Colonic mucosa (tissue), 4 donors: Measurements from ENCODE around the gene EFNA1. TPM values are rescaled to one million over a fixed set of nuclear protein-coding genes. Genes with fewer than 3 reads are reported as not detected.

ENCODE experiments used
- DNase-seq: peaks from one replicate; pipeline ENCODE4 v3.0.0-alpha.2; 2020
- H3K27ac ChIP-seq: fragments of 200-600 bp; one replicate; pipeline ENCODE4 v1.8.0; 2021
- H3K27me3 ChIP-seq: fragments of 200-600 bp; one replicate; pipeline ENCODE4 v1.8.0; 2021
- H3K36me3 ChIP-seq: fragments of 200-600 bp; one replicate; pipeline ENCODE4 v1.8.0; 2021
- H3K4me1 ChIP-seq: fragments of 200-600 bp; one replicate; pipeline ENCODE4 v1.8.0; 2021; ENCODE audit warnings: mild to moderate bottlenecking
- H3K4me3 ChIP-seq: fragments of 200-600 bp; one replicate; pipeline ENCODE4 v1.8.0; 2021
- H3K9ac ChIP-seq, 2 donors: one replicate each; pipeline ENCODE4 v1.7.0; 2013; ENCODE audit warnings: control low read depth in 2 of 2, low read depth in 2 of 2, low read length in 2 of 2
- H3K9me3 ChIP-seq: fragments of 200-600 bp; one replicate; pipeline ENCODE4 v1.8.0; 2021
- intact Hi-C: fragments of 100-400 bp; cut with DNase I; formaldehyde crosslinking; loops from one replicate; pipeline ENCODE4 v1.14.1; 2022
- total RNA-seq, 2 donors: library from RNA; stranded (reverse); fragmentation: NEBNext Ultra II Directional in 1 of 2; extraction: Animal tissue kit (Norgen Biotek cat#: 25700) in 1 of 2; gene quantifications; one replicate each; pipeline ENCODE4 v1.2.1, GENCODE V29; 2021
- TF ChIP-seq, protein P1 (sequence below): fragments of 200-600 bp; IDR thresholded peaks from one replicate; pipeline ENCODE4 v1.8.0; 2022; ENCODE audit warnings: antibody characterized with exemption, mild to moderate bottlenecking
- donor health status: healthy.
- donor health status: DM: no; HTN: no; CAD: no.
- donor health status: DM: no; HTN: no; CAD: no.

EFNA1 gene
- total RNA-seq, 2 donors from 2014 or later = 61.3 to 125 TPM

DNA sequence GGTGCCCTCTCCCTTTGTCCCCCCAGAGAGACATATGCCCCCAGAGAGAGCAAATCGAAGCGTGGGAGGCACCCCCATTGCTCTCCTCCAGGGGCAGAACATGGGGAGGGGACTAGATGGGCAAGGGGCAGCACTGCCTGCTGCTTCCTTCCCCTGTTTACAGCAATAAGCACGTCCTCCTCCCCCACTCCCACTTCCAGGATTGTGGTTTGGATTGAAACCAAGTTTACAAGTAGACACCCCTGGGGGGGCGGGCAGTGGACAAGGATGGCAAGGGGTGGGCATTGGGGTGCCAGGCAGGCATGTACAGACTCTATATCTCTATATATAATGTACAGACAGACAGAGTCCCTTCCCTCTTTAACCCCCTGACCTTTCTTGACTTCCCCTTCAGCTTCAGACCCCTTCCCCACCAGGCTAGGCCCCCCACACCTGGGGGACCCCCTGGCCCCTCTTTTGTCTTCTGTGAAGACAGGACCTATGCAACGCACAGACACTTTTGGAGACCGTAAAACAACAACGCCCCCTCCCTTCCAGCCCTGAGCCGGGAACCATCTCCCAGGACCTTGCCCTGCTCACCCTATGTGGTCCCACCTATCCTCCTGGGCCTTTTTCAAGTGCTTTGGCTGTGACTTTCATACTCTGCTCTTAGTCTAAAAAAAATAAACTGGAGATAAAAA, 40.7 kb upstream of the EFNA1 start:
- Histone ChIP-seq H3K27me3 (peaks cover 6% of the 10 kb centered on the region), H3K27ac (no peak overlapping the region), H3K9me3 (no peaks in the 10 kb centered on the region), H3K4me3 (no peak overlapping the region), H3K4me1 (peaks cover 29% of the 10 kb centered on the region), H3K9ac (no peak overlapping the region), H3K36me3 (no peaks in the 10 kb centered on the region)
- intact Hi-C loops = no loop called here
- TF ChIP-seq, protein P1, sequence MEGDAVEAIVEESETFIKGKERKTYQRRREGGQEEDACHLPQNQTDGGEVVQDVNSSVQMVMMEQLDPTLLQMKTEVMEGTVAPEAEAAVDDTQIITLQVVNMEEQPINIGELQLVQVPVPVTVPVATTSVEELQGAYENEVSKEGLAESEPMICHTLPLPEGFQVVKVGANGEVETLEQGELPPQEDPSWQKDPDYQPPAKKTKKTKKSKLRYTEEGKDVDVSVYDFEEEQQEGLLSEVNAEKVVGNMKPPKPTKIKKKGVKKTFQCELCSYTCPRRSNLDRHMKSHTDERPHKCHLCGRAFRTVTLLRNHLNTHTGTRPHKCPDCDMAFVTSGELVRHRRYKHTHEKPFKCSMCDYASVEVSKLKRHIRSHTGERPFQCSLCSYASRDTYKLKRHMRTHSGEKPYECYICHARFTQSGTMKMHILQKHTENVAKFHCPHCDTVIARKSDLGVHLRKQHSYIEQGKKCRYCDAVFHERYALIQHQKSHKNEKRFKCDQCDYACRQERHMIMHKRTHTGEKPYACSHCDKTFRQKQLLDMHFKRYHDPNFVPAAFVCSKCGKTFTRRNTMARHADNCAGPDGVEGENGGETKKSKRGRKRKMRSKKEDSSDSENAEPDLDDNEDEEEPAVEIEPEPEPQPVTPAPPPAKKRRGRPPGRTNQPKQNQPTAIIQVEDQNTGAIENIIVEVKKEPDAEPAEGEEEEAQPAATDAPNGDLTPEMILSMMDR = no peak
- DNase-seq = no peak

DNA sequence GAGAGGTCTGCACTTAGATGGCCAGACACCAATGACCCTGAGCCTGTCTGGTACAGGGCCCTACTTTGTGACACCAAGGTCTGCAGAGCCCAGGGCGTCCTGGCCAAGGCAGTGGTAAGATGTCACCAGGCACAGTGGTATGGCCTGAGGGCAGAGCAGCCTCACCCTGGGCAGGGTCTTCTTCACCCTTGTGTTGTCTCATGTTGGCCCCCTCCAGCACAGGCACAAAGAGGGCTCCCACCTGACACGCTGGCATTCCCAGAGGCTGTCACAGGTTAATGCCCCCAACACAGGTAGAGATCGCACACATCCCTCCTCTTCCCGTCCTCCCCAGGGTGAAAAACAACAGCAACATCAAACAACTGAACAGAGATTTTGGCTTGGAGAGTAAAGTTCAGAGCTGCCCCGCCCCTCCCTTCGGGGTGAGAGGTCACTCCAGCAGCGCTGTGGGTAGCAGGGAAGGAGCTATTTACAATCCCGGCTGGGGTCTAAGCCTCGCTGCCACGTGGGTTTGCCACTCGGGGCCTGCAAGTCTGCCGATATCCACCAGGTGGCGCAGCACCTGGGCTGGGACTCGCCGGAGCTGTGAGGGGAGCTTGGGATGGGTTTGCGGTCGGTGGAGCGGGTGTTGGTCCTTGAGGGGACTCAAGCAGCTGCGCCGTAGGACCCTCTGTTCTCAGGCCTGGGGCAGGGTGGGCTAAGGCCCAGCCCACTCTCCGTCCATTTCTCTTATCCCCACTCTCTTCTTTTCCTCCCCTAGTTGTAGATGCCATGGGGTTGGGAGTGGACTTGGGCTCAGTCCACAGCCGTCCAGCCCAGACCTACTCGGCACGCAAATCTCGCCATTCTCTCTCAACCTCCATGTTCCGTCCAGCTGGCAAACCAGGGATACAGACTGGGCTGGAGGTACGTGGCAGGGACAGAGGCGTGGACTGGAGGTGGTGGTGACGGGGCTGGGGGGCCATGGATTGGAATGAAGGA, 36.3 kb upstream of the EFNA1 start:
- Histone ChIP-seq H3K27ac (no peak overlapping the region), H3K4me3 (no peak overlapping the region), H3K27me3 (no peaks in the 10 kb centered on the region), H3K36me3 (no peaks in the 10 kb centered on the region), H3K9me3 (no peaks in the 10 kb centered on the region), H3K9ac (peak overlapping the region in 1 of 2 donors; percentile 32), H3K4me1 (peaks cover 6% of the 10 kb centered on the region)
- DNase-seq = peak; percentile 85
- TF ChIP-seq, protein P1 = peak; percentile 99
- intact Hi-C loops = loop anchor here (1.0 kb wide), 1 partner anchor 77 kb away; no protein-coding TSS in a partner anchor

DNA sequence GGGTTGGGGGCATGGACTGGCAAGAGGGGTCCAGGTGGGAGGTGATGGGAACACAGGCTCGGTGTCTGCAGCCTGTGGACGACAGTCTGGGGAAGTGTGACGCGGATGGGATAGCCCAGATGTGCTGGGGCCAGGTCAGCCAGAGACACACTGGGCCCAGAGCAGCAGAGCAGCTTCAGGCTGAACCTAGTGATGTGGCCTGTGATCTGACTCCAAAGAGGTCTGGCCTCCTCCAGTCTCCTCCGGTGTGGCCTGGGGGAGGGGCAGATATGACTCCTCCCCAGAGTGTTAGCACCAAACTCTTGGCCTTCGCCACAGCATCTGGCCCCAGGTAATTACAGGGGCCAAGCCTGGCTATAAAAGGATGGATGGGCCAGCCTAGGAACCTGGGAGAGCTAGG, 35.5 kb upstream of the EFNA1 start:
- Histone ChIP-seq H3K4me3 (no peak overlapping the region), H3K9me3 (no peaks in the 10 kb centered on the region), H3K4me1 (peaks cover 6% of the 10 kb centered on the region), H3K36me3 (no peaks in the 10 kb centered on the region), H3K27ac (no peak overlapping the region), H3K9ac (no peak overlapping the region), H3K27me3 (no peaks in the 10 kb centered on the region)
- TF ChIP-seq, protein P1 = no peak
- no peak for DNase-seq
- intact Hi-C loops = no loop called here

DNA sequence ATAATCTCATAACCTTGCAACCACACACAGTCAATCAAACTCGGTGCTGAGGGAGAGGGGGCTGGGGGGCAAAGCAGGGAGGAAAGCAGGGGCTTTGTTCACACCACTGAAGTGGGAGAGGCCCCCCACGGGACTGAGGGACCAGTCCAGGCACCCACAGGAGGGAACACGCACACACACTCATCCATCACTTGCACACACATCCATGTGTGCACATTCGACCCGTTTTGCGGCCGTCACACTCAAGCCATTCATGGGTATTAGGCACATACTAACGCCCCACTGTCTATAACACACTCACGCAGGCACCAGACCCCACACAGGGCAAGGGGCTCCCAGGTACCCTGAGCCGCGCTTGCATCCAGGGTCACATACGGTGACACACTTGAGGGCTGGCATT, 35.0 kb upstream of the EFNA1 start:
- Histone ChIP-seq H3K27me3 (no peaks in the 10 kb centered on the region), H3K9ac (no peak overlapping the region), H3K9me3 (no peaks in the 10 kb centered on the region), H3K27ac (no peak overlapping the region), H3K4me3 (no peak overlapping the region), H3K4me1 (peaks cover 6% of the 10 kb centered on the region), H3K36me3 (no peaks in the 10 kb centered on the region)
- TF ChIP-seq, protein P1 = no peak
- no peak for DNase-seq
- intact Hi-C loops = no loop called here

DNA sequence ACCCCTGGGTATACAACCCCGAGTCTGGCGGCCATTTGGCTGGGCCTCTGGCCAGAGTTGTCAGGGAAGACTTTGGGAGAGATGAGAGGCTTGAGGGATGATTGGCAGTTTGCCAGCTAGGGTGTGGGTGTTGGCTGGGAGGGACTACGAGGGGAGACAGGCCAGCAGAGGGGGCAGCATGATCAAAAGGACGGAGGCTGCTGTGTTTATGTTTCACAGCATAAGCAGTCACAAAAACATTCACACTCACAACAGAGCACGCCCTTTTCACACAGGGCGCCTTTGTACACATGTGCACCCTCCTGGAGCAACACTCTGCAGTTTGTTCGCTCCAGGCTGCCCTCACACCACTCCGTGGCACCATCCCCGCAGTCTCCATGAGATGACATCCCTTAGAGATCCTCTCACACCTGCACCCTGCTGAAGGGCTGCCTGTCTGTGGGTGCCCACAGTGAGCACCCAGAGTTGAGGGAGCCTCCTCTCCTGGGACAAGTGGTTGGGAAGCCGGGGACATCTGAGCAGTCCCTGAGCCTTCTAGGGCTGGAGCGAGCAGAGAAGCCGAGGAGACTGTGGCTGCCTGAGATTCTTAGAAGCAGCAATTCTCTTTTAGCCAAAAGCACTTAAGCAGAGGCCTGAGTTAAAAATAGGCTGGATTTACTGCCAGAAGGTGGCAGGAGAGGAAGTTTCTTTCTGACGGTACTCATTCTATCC, 33.6 kb upstream of the EFNA1 start:
- intact Hi-C loops = no loop called here
- H3K9ac ChIP-seq = peak overlapping the region in 1 of 2 donors; percentile 21
- H3K9me3 ChIP-seq = no peaks in the 10 kb centered on the region
- DNase-seq = peak; percentile 49
- no peak overlapping the region for H3K27ac ChIP-seq
- TF ChIP-seq, protein P1 = no peak
- H3K36me3 ChIP-seq = no peaks in the 10 kb centered on the region
- no peak overlapping the region for H3K4me3 ChIP-seq
- H3K27me3 ChIP-seq = no peaks in the 10 kb centered on the region
- peaks cover 6% of the 10 kb centered on the region for H3K4me1 ChIP-seq
